ENCODE data around the gene MAP2K5. TPM values are rescaled to one million over a fixed set of nuclear protein-coding genes. Genes with fewer than 3 reads are reported as not detected.

MAP2K5 gene
- polyA plus RNA-seq, 1 donor from 2014 or later = 12.1 TPM

- H3K27me3 ChIP-seq (ENCODE audit: insufficient read depth, low read depth, low read length) = peaks cover 52% of the 10 kb centered on the region
These were observed 276.0 kb downstream of the MAP2K5 start for GRCh38 chr15:67818464-67818863.

GRCh38 chr15:67819636-67820035 lies 277.1 kb downstream of the MAP2K5 start:
- Histone ChIP-seq H4K20me1 (ENCODE audit: insufficient read depth) (no peaks in the 10 kb centered on the region), H3K79me2 (replicated peaks; ENCODE audit: insufficient read depth, low read length) (no peaks in the 10 kb centered on the region), H3K36me3 (ENCODE audit: insufficient read depth, low read length) (no peaks in the 10 kb centered on the region), H3K4me3 (ENCODE audit: low read length) (no peak overlapping the region), H3K9ac (ENCODE audit: low read length) (no peak overlapping the region), H3K27me3 (ENCODE audit: insufficient read depth, low read depth, low read length) (peaks cover 64% of the 10 kb centered on the region), H3K9me2 (ENCODE audit: insufficient read depth, low read length) (no peaks in the 10 kb centered on the region), H3K27ac (ENCODE audit: low read length) (no peak overlapping the region), H2AFZ (ENCODE audit: low read depth, low read length) (no peak overlapping the region), H3K4me2 (ENCODE audit: low read length) (no peak overlapping the region), H3K9me3 (ENCODE audit: low read length) (peaks cover 15% of the 10 kb centered on the region), H3F3A (ENCODE audit: insufficient read depth, low read length, poor library complexity, severe bottlenecking) (no peaks in the 10 kb centered on the region)
- no peak for TF ChIP-seq EP300 (conservative IDR thresholded peaks at IDR 0.05; ENCODE audit: poor library complexity, severe bottlenecking)
- no peak for TF ChIP-seq EZH2 (IDR thresholded peaks at IDR 0.05; ENCODE audit: borderline replicate concordance, insufficient read depth, low read length, poor library complexity, severe bottlenecking)
- TF ChIP-seq TAF1 (IDR thresholded peaks at IDR 0.05; ENCODE audit: low read depth) = no peak
- TF ChIP-seq CTCF (IDR thresholded peaks at IDR 0.05; ENCODE audit: poor library complexity, severe bottlenecking) = no peak
- no peak for TF ChIP-seq RAD21 (conservative IDR thresholded peaks at IDR 0.05)
- TF ChIP-seq SMC3 (conservative IDR thresholded peaks at IDR 0.05; ENCODE audit: poor library complexity) = no peak
- TF ChIP-seq POLR2AphosphoS5 (IDR thresholded peaks at IDR 0.05) = no peak
- TF ChIP-seq MXI1 (conservative IDR thresholded peaks at IDR 0.05; ENCODE audit: poor library complexity, severe bottlenecking) = no peak

More at GRCh38 chr15:67818464-67818863, 276.0 kb downstream of the MAP2K5 start:
- no peak overlapping the region for H3K9ac ChIP-seq (ENCODE audit: low read length)
- no peak overlapping the region for H3K4me3 ChIP-seq (ENCODE audit: low read length)
- H2AFZ ChIP-seq (ENCODE audit: low read depth, low read length) = no peak overlapping the region
- peaks cover 15% of the 10 kb centered on the region for H3K9me3 ChIP-seq (ENCODE audit: low read length)
- no peaks in the 10 kb centered on the region for H3K79me2 ChIP-seq (replicated peaks; ENCODE audit: insufficient read depth, low read length)
- no peaks in the 10 kb centered on the region for H3K9me2 ChIP-seq (ENCODE audit: insufficient read depth, low read length)
- H3K27ac ChIP-seq (ENCODE audit: low read length) = no peak overlapping the region
- no peaks in the 10 kb centered on the region for H3F3A ChIP-seq (ENCODE audit: insufficient read depth, low read length, poor library complexity, severe bottlenecking)
- no peaks in the 10 kb centered on the region for H4K20me1 ChIP-seq (ENCODE audit: insufficient read depth)
- TF ChIP-seq EP300 (conservative IDR thresholded peaks at IDR 0.05; ENCODE audit: poor library complexity, severe bottlenecking) (no peak), EZH2 (IDR thresholded peaks at IDR 0.05; ENCODE audit: borderline replicate concordance, insufficient read depth, low read length, poor library complexity, severe bottlenecking) (no peak), TAF1 (IDR thresholded peaks at IDR 0.05; ENCODE audit: low read depth) (no peak), SMC3 (conservative IDR thresholded peaks at IDR 0.05; ENCODE audit: poor library complexity) (no peak), MXI1 (conservative IDR thresholded peaks at IDR 0.05; ENCODE audit: poor library complexity, severe bottlenecking) (no peak), REST (IDR thresholded peaks at IDR 0.05; ENCODE audit: borderline replicate concordance) (no peak), RAD21 (conservative IDR thresholded peaks at IDR 0.05) (no peak), POLR2AphosphoS5 (IDR thresholded peaks at IDR 0.05) (no peak), CTCF (IDR thresholded peaks at IDR 0.05; ENCODE audit: poor library complexity, severe bottlenecking) (no peak)
- H3K36me3 ChIP-seq (ENCODE audit: insufficient read depth, low read length) = no peaks in the 10 kb centered on the region
- H3K4me2 ChIP-seq (ENCODE audit: low read length) = no peak overlapping the region
